Type B pancreatic cell (in vitro differentiated cells): ENCODE results near the gene CORIN. TPM values are rescaled to one million over a fixed set of nuclear protein-coding genes. Genes with fewer than 3 reads are reported as not detected.

ENCODE experiments used
- DNase-seq: peaks from one replicate; pipeline ENCODE4 v3.0.0; 2021; ENCODE audit warnings: mixed read lengths; ENCODE audit not compliant: unreplicated experiment; ENCODE audit errors: extremely low spot score
- H3K27ac Mint-ChIP-seq: 2 replicates; pipeline ENCODE4 v1.8.0; 2021; ENCODE audit warnings: mild to moderate bottlenecking, mixed read lengths
- H3K27me3 Mint-ChIP-seq: 2 replicates; pipeline ENCODE4 v1.8.0; 2021; ENCODE audit warnings: mixed read lengths
- H3K36me3 Mint-ChIP-seq: 2 replicates; pipeline ENCODE4 v1.8.0; 2021; ENCODE audit warnings: mixed read lengths
- H3K4me1 Mint-ChIP-seq: one replicate; pipeline ENCODE4 v1.8.0; 2021; ENCODE audit warnings: mixed read lengths; ENCODE audit not compliant: unreplicated experiment
- H3K4me3 Mint-ChIP-seq: 2 replicates; pipeline ENCODE4 v1.8.0; 2021; ENCODE audit warnings: mild to moderate bottlenecking, mixed read lengths
- H3K9me3 Mint-ChIP-seq: 2 replicates; pipeline ENCODE4 v1.8.0; 2021; ENCODE audit warnings: mixed read lengths
- CTCF ChIP-seq: fragments of 200-600 bp; sonication (generic); conservative IDR thresholded peaks from 2 replicates; pipeline ENCODE4 v1.5.0; 2021; ENCODE audit warnings: antibody characterized with exemption, mild to moderate bottlenecking
- total RNA-seq: library from RNA; stranded (reverse); gene quantifications from 2 replicates; pipeline ENCODE4 v1.2.1, GENCODE V29; 2021; ENCODE audit warnings: low replicate concordance

Gene CORIN
- total RNA-seq, 1 donor from 2014 or later, result 34.6 TPM

- DNase-seq, result no peak
- H3K27me3 Mint-ChIP-seq, result no peaks in the 10 kb centered on the region
- no peaks in the 10 kb centered on the region for H3K4me1 Mint-ChIP-seq
- H3K4me3 Mint-ChIP-seq, result no peak overlapping the region
- no peak for TF ChIP-seq CTCF
- no peaks in the 10 kb centered on the region for H3K9me3 Mint-ChIP-seq
- H3K27ac Mint-ChIP-seq, result no peak overlapping the region
- H3K36me3 Mint-ChIP-seq, result peaks cover 32% of the 10 kb centered on the region
These were observed 267.1 kb downstream of the CORIN start for GRCh38 chr4:47570816-47571215.

GRCh38 chr4:47567511-47567910 is 270.4 kb downstream of the CORIN start:
- Mint-ChIP-seq H3K4me3 (no peak overlapping the region), H3K27me3 (no peaks in the 10 kb centered on the region), H3K4me1 (peaks cover 5% of the 10 kb centered on the region), H3K9me3 (no peaks in the 10 kb centered on the region), H3K27ac (no peak overlapping the region), H3K36me3 (peaks cover 33% of the 10 kb centered on the region)
- no peak for TF ChIP-seq CTCF
- no peak for DNase-seq

GRCh38 chr4:47566969-47567368 is 270.9 kb downstream of the CORIN start:
- H3K27me3 Mint-ChIP-seq, result no peaks in the 10 kb centered on the region
- H3K4me1 Mint-ChIP-seq, result peaks cover 5% of the 10 kb centered on the region
- DNase-seq, result no peak
- no peaks in the 10 kb centered on the region for H3K9me3 Mint-ChIP-seq
- H3K4me3 Mint-ChIP-seq, result no peak overlapping the region
- no peak overlapping the region for H3K27ac Mint-ChIP-seq
- H3K36me3 Mint-ChIP-seq, result peaks cover 29% of the 10 kb centered on the region
- TF ChIP-seq CTCF, result no peak

GRCh38 chr4:47566566-47566965 is 271.3 kb downstream of the CORIN start:
- no peak overlapping the region for H3K27ac Mint-ChIP-seq
- H3K36me3 Mint-ChIP-seq, result peaks cover 27% of the 10 kb centered on the region
- TF ChIP-seq CTCF, result no peak
- H3K4me3 Mint-ChIP-seq, result no peak overlapping the region
- H3K9me3 Mint-ChIP-seq, result no peaks in the 10 kb centered on the region
- H3K27me3 Mint-ChIP-seq, result no peaks in the 10 kb centered on the region
- no peak for DNase-seq
- H3K4me1 Mint-ChIP-seq, result peaks cover 5% of the 10 kb centered on the region

GRCh38 chr4:47562297-47562696 is 275.6 kb downstream of the CORIN start:
- no peak overlapping the region for H3K27ac Mint-ChIP-seq
- no peaks in the 10 kb centered on the region for H3K27me3 Mint-ChIP-seq
- DNase-seq, result no peak
- no peak for TF ChIP-seq CTCF
- H3K4me3 Mint-ChIP-seq, result no peak overlapping the region
- no peaks in the 10 kb centered on the region for H3K9me3 Mint-ChIP-seq
- H3K4me1 Mint-ChIP-seq, result peaks cover 5% of the 10 kb centered on the region
- peaks cover 14% of the 10 kb centered on the region for H3K36me3 Mint-ChIP-seq

GRCh38 chr4:47561331-47561730 is 276.5 kb downstream of the CORIN start:
- no peaks in the 10 kb centered on the region for H3K9me3 Mint-ChIP-seq
- no peak overlapping the region for H3K27ac Mint-ChIP-seq
- no peak for TF ChIP-seq CTCF
- DNase-seq, result no peak
- H3K27me3 Mint-ChIP-seq, result no peaks in the 10 kb centered on the region
- H3K4me1 Mint-ChIP-seq, result peaks cover 5% of the 10 kb centered on the region
- peaks cover 10% of the 10 kb centered on the region for H3K36me3 Mint-ChIP-seq
- no peak overlapping the region for H3K4me3 Mint-ChIP-seq
